OCI-LY3 (cell line): ENCODE measurements around the gene RNF166.

Experiments used
- H2AFZ ChIP-seq: fragments of 200-600, 300-600 bp; shearing (Covaris generic); 2 replicates; pipeline ENCODE4 v1.6.0; 2014; ENCODE audit warnings: antibody characterized with exemption, low read depth, low read length
- H3K27ac ChIP-seq: fragments of 200-600, 300-600 bp; sonication (generic); 2 replicates; pipeline ENCODE4 v1.5.1; 2014; ENCODE audit warnings: mild to moderate bottlenecking, low read length, moderate library complexity, mixed read lengths
- H3K27me3 ChIP-seq: fragments of 200-600, 300-600 bp; sonication (generic); 2 replicates; pipeline ENCODE4 v1.6.1; 2014; ENCODE audit warnings: low read depth, low read length, mixed read lengths
- H3K36me3 ChIP-seq: fragments of 200-600, 300-600 bp; sonication (generic); replicated peaks from 2 replicates; pipeline ENCODE3; 2014; ENCODE audit warnings: low read depth, low read length, mixed read lengths
- H3K4me1 ChIP-seq: fragments of 300-600, 200-600 bp; sonication (generic); 2 replicates; pipeline ENCODE4 v1.6.1; 2014; ENCODE audit warnings: low read length, mixed read lengths
- H3K4me2 ChIP-seq: fragments of 200-600, 300-600 bp; sonication (generic); 2 replicates; pipeline ENCODE4 v1.6.1; 2014; ENCODE audit warnings: low read length, mixed read lengths
- H3K4me3 ChIP-seq: fragments of 300-600, 200-600 bp; sonication (generic); 2 replicates; pipeline ENCODE4 v1.5.1; 2014; ENCODE audit warnings: antibody characterized with exemption, mild to moderate bottlenecking, low read length, moderate library complexity
- H3K79me2 ChIP-seq: fragments of 300-600, 200-600 bp; shearing (Covaris generic); 2 replicates; pipeline ENCODE4 v1.6.1; 2014; ENCODE audit warnings: mild to moderate bottlenecking, low read length, mixed read lengths
- H3K9ac ChIP-seq: fragments of 300-600, 200-600 bp; shearing (Covaris generic); 2 replicates; pipeline ENCODE4 v1.6.0; 2014; ENCODE audit warnings: mild to moderate bottlenecking, low read length, moderate library complexity
- H3K9me3 ChIP-seq: fragments of 200-600, 300-600 bp; shearing (Covaris generic); 2 replicates; pipeline ENCODE4 v1.6.1; 2014; ENCODE audit warnings: low read length, mixed read lengths; ENCODE audit not compliant: insufficient read depth
- H4K20me1 ChIP-seq: fragments of 200-600, 300-600 bp; sonication (generic); 2 replicates; pipeline ENCODE4 v1.6.1; 2016; ENCODE audit warnings: low read length, mixed read lengths; ENCODE audit not compliant: insufficient read depth
- EZH2phosphoT487 ChIP-seq: fragments of 200-600 bp; shearing (Covaris generic); IDR thresholded peaks from 2 replicates; pipeline ENCODE4 v1.6.1; 2018; ENCODE audit warnings: antibody characterized with exemption, mixed run types, low read depth
- TF ChIP-seq, protein P1 (sequence below): fragments of 200-600, 300-600 bp; sonication (generic); IDR thresholded peaks from 2 replicates; pipeline ENCODE4 v1.5.1; 2014; ENCODE audit warnings: antibody characterized with exemption, low read length, low read depth

The RNF166 gene

DNA sequence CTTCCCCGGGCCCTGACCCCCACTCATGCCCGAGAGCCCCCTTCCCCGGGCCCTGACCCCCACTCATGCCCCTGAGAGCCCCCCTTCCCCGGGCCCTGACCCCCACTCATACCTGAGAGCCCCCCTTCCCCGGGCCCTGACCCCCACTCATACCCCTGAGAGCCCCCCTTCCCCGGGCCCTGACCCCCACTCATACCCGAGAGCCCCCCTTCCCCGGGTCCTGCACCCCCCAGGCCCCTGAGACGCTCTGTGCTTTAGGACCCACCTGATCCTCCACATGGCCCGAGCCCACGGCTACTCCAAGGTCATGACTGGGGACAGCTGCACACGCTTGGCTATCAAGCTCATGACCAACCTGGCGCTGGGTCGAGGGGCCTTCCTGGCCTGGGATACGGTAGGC is 6.8 kb upstream of the RNF166 start:
- no peaks in the 10 kb centered on the region for H3K9me3 ChIP-seq
- H4K20me1 ChIP-seq: no peaks in the 10 kb centered on the region
- no peak overlapping the region for H3K27ac ChIP-seq
- TF ChIP-seq, protein P1, sequence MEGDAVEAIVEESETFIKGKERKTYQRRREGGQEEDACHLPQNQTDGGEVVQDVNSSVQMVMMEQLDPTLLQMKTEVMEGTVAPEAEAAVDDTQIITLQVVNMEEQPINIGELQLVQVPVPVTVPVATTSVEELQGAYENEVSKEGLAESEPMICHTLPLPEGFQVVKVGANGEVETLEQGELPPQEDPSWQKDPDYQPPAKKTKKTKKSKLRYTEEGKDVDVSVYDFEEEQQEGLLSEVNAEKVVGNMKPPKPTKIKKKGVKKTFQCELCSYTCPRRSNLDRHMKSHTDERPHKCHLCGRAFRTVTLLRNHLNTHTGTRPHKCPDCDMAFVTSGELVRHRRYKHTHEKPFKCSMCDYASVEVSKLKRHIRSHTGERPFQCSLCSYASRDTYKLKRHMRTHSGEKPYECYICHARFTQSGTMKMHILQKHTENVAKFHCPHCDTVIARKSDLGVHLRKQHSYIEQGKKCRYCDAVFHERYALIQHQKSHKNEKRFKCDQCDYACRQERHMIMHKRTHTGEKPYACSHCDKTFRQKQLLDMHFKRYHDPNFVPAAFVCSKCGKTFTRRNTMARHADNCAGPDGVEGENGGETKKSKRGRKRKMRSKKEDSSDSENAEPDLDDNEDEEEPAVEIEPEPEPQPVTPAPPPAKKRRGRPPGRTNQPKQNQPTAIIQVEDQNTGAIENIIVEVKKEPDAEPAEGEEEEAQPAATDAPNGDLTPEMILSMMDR: no peak
- TF ChIP-seq EZH2phosphoT487: no peak
- H3K4me1 ChIP-seq: no peaks in the 10 kb centered on the region
- no peak overlapping the region for H3K9ac ChIP-seq
- H2AFZ ChIP-seq: no peak overlapping the region
- H3K79me2 ChIP-seq: peaks cover 29% of the 10 kb centered on the region
- no peak overlapping the region for H3K4me2 ChIP-seq
- H3K4me3 ChIP-seq: no peak overlapping the region
- H3K36me3 ChIP-seq: peaks cover 14% of the 10 kb centered on the region
- H3K27me3 ChIP-seq: no peaks in the 10 kb centered on the region

DNA sequence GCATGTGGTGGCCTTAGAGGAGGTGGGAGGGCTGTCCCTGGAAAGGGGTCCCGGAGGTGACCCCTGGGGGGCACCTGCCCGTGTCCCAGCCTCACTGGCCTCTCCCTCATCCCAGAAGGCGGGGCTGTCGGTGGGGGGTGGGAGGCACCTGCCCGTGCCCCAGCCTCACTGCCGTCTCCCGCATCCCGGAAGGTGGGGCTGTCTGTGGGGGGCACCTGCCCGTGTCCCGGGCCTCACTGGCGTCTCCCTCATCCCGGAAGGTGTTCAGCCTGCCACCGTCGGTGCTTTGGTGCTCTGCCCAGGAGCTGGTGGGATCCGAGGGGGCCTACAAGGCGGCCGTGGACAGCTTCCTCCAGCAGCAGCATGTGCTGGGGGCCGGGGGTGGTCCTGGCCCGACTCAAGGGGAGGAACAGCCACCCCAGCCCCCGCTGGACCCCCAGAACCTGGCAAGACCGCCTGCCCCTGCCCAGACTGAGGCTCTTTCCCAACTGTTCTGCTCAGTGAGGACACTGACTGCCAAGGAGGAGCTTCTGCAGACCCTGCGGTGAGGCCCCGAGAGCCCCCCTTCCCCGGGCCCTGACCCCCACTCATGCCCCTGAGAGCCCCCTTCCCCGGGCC is 6.3 kb upstream of the RNF166 start:
- no peaks in the 10 kb centered on the region for H3K27me3 ChIP-seq
- no peak overlapping the region for H3K4me2 ChIP-seq
- peaks cover 2% of the 10 kb centered on the region for H3K4me1 ChIP-seq
- no peak overlapping the region for H3K27ac ChIP-seq
- H3K36me3 ChIP-seq: peaks cover 9% of the 10 kb centered on the region
- H3K9me3 ChIP-seq: no peaks in the 10 kb centered on the region
- no peak overlapping the region for H3K4me3 ChIP-seq
- H2AFZ ChIP-seq: no peak overlapping the region
- no peak overlapping the region for H3K9ac ChIP-seq
- peaks cover 35% of the 10 kb centered on the region for H3K79me2 ChIP-seq
- H4K20me1 ChIP-seq: no peaks in the 10 kb centered on the region
- TF ChIP-seq, protein P1: no peak
- TF ChIP-seq EZH2phosphoT487: no peak

DNA sequence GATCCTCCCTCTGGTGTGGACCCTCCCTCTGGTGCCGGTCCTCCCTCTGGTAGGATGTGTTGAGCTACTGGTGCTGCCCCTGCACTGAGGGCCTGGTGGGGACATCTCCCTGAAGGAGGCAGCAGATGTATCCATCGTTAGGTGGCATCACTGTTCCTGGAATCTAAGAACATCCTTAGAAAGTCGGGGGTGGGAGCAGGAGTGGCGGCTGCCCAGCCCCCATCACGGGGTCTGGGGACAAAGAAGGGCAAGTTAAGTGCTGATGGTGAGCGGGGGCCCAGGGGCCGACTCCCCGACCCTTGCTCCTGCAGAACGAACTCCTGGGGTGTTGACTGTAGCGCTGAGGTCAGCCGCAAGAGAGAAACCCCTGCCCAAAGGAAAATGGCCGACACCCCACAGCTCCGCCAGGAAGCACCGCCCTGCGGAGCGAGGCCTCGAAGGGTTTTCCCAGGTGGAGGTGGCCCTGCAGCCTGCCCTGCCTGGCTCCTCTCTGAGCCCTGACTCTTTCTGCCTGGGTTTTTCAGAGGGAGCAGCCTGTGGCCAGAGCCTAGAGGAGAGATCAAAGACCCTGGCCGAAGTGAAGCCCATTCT is 5.6 kb upstream of the RNF166 start:
- Histone ChIP-seq H3K27ac (no peak overlapping the region), H3K36me3 (peaks cover 6% of the 10 kb centered on the region), H3K4me1 (peaks cover 6% of the 10 kb centered on the region), H3K4me2 (no peak overlapping the region), H3K27me3 (no peaks in the 10 kb centered on the region), H3K9me3 (no peaks in the 10 kb centered on the region), H2AFZ (no peak overlapping the region), H4K20me1 (no peaks in the 10 kb centered on the region), H3K79me2 (peaks cover 41% of the 10 kb centered on the region), H3K4me3 (no peak overlapping the region), H3K9ac (no peak overlapping the region)
- TF ChIP-seq EZH2phosphoT487: no peak
- TF ChIP-seq, protein P1: no peak

DNA sequence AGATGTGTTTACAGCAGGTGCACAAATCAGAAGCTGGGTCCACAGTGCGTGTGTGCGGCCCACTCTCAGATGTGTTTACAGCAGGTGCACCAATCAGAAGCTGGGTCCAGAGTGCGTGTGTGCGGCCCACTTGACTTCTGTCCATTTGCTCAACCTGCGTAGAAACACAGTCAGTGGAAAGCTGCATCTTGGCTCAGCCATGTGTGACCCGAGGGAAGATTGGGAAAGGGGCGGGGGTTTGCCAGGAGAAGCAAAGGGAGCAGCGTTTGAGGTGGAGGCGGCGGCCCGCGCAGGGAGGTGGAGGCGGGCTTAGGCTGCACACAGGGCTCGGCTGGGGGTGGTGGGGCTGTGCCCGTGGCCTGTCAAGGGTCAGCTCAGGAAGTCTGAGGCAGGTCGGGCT is 4.3 kb upstream of the RNF166 start:
- no peaks in the 10 kb centered on the region for H4K20me1 ChIP-seq
- TF ChIP-seq, protein P1: no peak
- TF ChIP-seq EZH2phosphoT487: no peak
- peaks cover 6% of the 10 kb centered on the region for H3K4me1 ChIP-seq
- H3K4me2 ChIP-seq: no peak overlapping the region
- H3K9me3 ChIP-seq: no peaks in the 10 kb centered on the region
- no peak overlapping the region for H3K27ac ChIP-seq
- H3K27me3 ChIP-seq: no peaks in the 10 kb centered on the region
- no peak overlapping the region for H3K4me3 ChIP-seq
- peaks cover 1% of the 10 kb centered on the region for H3K36me3 ChIP-seq
- H2AFZ ChIP-seq: no peak overlapping the region
- H3K79me2 ChIP-seq: peaks cover 49% of the 10 kb centered on the region
- H3K9ac ChIP-seq: no peak overlapping the region
